Stimulated activated CD8-positive, alpha-beta memory T cell treated with anti-CD3 and anti-CD28 coated beads, Interleukin-2, amount 100 ng/mL, for 1 hour (primary cell): ENCODE measurements around the gene ARGFX.
"Not testable (repeated sequence)": the region's sequence is repeated elsewhere in the genome, so short reads cannot be mapped to it uniquely, and the experiment has no call there.

Experiments
- DNase-seq, 2 donors: peaks; one replicate each; pipeline ENCODE4 v3.0.0-alpha.2; 2020; ENCODE audit warnings: low read depth in 2 of 2

ARGFX gene

GRCh38 chr3:121567649-121568048, at the start of gene ARGFX:
TSS of gene ARGFX (plus strand) at chr3:121567949. CDS start at chr3:121570714, 2,765 bp downstream.
- no peak for DNase-seq

GRCh38 chr3:121517953-121518655, 49.6 kb upstream of the ARGFX start:
- DNase-seq: no peak

GRCh38 chr3:121520510-121520909, 47.2 kb upstream of the ARGFX start:
- DNase-seq: no peak

GRCh38 chr3:121529308-121529707, 38.4 kb upstream of the ARGFX start:
- no peak for DNase-seq

GRCh38 chr3:121531269-121531668, 36.5 kb upstream of the ARGFX start:
- DNase-seq: no peak

GRCh38 chr3:121542924-121543323, 24.8 kb upstream of the ARGFX start:
- DNase-seq: no peak

GRCh38 chr3:121545049-121545573, 22.6 kb upstream of the ARGFX start:
- no peak for DNase-seq

GRCh38 chr3:121545574-121546455, 21.9 kb upstream of the ARGFX start, which contains the start of gene POLQ:
TSS of gene POLQ (minus strand) at chr3:121545988. CDS start at chr3:121545877, 111 bp downstream.
- DNase-seq: peak; percentile 72 to 74

- no peak for DNase-seq
Measured at GRCh38 chr3:121552379-121552778, 15.4 kb upstream of the ARGFX start.

- no peak for DNase-seq
Measured at GRCh38 chr3:121552797-121553196, 15.0 kb upstream of the ARGFX start.

GRCh38 chr3:121557426-121557934, 10.3 kb upstream of the ARGFX start:
- DNase-seq: no peak

- DNase-seq: no peak
Measured at GRCh38 chr3:121562148-121562547, 5.6 kb upstream of the ARGFX start.

- DNase-seq: no peak
Measured at GRCh38 chr3:121566773-121567172, 976 bp upstream of the ARGFX start.

- no peak for DNase-seq
Measured at GRCh38 chr3:121574449-121574848, 6.7 kb downstream of the ARGFX start.

GRCh38 chr3:121581691-121582090, 13.9 kb downstream of the ARGFX start:
- no peak for DNase-seq

GRCh38 chr3:121584418-121584817, 16.7 kb downstream of the ARGFX start:
- no peak for DNase-seq

GRCh38 chr3:121592856-121593702, 25.3 kb downstream of the ARGFX start, which contains the start of gene FBXO40:
TSS of gene FBXO40 (plus strand) at chr3:121593379. CDS start at chr3:121620576, 27,197 bp downstream.
- DNase-seq: no peak

GRCh38 chr3:121593806-121594205, 26.1 kb downstream of the ARGFX start:
- not testable (repeated sequence) for DNase-seq

GRCh38 chr3:121594850-121595249, 27.1 kb downstream of the ARGFX start:
- DNase-seq: no peak

- DNase-seq: no peak
Measured at GRCh38 chr3:121595765-121596406, 28.1 kb downstream of the ARGFX start.

GRCh38 chr3:121598564-121598963, 30.8 kb downstream of the ARGFX start:
- DNase-seq: no peak
